Measurements from ENCODE around the gene DSP. TPM values are rescaled to one million over a fixed set of nuclear protein-coding genes. Genes with fewer than 3 reads are reported as not detected.

Gene DSP
- total and polyA plus RNA-seq, 10 of the 15 experiments (the other 5 are each of a cell fraction or from before 2014, with no cell fraction given): under 0.01 to 0.36 (median 0.04) TPM; not detected in 4

DNA sequence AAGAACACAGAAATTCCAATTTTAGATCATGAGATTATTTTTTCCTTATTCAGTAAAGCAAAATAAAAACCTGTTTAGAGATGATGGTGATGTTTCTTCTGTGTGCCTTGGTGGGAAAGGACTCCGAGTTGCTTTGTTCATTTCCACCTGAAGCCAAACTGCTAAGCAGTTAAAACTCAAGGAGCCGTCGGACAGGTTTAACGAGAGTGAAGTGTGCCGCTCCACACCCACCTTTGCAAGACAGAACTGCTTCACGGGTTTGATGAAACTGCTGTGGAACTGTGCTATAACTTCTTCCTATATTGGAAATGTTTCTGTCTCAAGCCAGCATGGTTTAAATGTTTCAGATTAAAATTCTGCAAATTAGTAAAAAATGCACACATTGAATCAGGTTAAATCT lies 9.2 kb upstream of the DSP start (continued):
- TF ChIP-seq SRF (IDR thresholded peaks at IDR 0.05; ENCODE audit: low read depth in 2 of 2, low read length in 2 of 2) (no peak), CHD2 (IDR thresholded peaks at IDR 0.05; ENCODE audit: borderline replicate concordance, low read depth, low read length) (no peak), RBBP5 (conservative IDR thresholded peaks at IDR 0.05) (no peak), IRF4 (IDR thresholded peaks at IDR 0.05; ENCODE audit: low read depth, low read length) (no peak), MEF2B (IDR thresholded peaks at IDR 0.05; ENCODE audit: partially characterized antibody, poor library complexity, severe bottlenecking) (no peak), YBX1 (IDR thresholded peaks at IDR 0.05) (no peak)
- TF ChIP-seq, protein P1, sequence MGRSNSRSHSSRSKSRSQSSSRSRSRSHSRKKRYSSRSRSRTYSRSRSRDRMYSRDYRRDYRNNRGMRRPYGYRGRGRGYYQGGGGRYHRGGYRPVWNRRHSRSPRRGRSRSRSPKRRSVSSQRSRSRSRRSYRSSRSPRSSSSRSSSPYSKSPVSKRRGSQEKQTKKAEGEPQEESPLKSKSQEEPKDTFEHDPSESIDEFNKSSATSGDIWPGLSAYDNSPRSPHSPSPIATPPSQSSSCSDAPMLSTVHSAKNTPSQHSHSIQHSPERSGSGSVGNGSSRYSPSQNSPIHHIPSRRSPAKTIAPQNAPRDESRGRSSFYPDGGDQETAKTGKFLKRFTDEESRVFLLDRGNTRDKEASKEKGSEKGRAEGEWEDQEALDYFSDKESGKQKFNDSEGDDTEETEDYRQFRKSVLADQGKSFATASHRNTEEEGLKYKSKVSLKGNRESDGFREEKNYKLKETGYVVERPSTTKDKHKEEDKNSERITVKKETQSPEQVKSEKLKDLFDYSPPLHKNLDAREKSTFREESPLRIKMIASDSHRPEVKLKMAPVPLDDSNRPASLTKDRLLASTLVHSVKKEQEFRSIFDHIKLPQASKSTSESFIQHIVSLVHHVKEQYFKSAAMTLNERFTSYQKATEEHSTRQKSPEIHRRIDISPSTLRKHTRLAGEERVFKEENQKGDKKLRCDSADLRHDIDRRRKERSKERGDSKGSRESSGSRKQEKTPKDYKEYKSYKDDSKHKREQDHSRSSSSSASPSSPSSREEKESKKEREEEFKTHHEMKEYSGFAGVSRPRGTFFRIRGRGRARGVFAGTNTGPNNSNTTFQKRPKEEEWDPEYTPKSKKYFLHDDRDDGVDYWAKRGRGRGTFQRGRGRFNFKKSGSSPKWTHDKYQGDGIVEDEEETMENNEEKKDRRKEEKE (IDR thresholded peaks at IDR 0.05): no peak

DNA sequence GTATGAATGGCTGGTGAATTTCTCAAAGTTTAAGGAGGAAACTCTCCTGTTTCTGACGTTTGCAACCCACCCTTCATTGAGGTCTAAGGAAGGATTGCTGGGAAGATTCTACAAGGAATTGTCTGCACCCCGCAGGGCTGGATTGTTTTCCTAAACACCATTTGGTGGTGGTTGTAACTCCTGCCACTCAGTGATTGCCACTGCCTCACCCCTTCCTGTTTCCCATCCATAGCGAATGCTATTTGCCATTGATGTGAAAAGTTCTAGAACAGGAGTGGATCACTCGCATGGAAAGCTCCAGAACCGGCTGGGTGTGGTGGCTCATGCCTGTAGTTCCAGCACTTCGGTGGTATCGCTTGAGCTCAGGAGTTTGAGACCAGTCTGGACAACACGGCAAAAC lies 8.7 kb upstream of the DSP start:
- WGBS (ENCODE audit: insufficient coverage, insufficient replicate concordance, low lambda C conversion rate, missing lambda C conversion rate): 50% methylated on average over 8 of the region's 8 CpGs
- no TSS peak for BruUV-seq (replicated peaks)
- TF ChIP-seq HCFC1 (IDR thresholded peaks at IDR 0.05; ENCODE audit: low read length) (no peak), EED (IDR thresholded peaks at IDR 0.05; ENCODE audit: low read depth) (no peak), ATF7 (IDR thresholded peaks at IDR 0.05; ENCODE audit: low read depth) (no peak), ZNF217 (IDR thresholded peaks at IDR 0.05) (no peak), FOS (IDR thresholded peaks at IDR 0.05; ENCODE audit: borderline replicate concordance, extremely low read depth, insufficient read length) (no peak), CHD4 (IDR thresholded peaks at IDR 0.05) (no peak), SMC3 (IDR thresholded peaks at IDR 0.05; ENCODE audit: borderline replicate concordance, low read length) (no peak), ZNF384 (IDR thresholded peaks at IDR 0.05; ENCODE audit: borderline replicate concordance, low read depth, low read length) (no peak), SPI1 (IDR thresholded peaks at IDR 0.05; ENCODE audit: borderline replicate concordance, insufficient read depth, low read depth, low read length) (no peak), POLR2A (IDR thresholded peaks at IDR 0.05; ENCODE audit: low read depth, low read length) (no peak)
- TF ChIP-seq, protein P2, sequence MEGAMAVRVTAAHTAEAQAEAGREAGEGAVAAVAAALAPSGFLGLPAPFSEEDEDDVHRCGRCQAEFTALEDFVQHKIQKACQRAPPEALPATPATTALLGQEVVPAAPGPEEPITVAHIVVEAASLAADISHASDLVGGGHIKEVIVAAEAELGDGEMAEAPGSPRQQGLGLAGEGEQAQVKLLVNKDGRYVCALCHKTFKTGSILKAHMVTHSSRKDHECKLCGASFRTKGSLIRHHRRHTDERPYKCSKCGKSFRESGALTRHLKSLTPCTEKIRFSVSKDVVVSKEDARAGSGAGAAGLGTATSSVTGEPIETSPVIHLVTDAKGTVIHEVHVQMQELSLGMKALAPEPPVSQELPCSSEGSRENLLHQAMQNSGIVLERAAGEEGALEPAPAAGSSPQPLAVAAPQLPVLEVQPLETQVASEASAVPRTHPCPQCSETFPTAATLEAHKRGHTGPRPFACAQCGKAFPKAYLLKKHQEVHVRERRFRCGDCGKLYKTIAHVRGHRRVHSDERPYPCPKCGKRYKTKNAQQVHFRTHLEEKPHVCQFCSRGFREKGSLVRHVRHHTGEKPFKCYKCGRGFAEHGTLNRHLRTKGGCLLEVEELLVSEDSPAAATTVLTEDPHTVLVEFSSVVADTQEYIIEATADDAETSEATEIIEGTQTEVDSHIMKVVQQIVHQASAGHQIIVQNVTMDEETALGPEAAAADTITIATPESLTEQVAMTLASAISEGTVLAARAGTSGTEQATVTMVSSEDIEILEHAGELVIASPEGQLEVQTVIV (IDR thresholded peaks at IDR 0.05; ENCODE audit: borderline replicate concordance, partially characterized antibody): no peak

More for the DNA sequence above, 8.7 kb upstream of the DSP start:
- no peaks in the 10 kb centered on the region for H3K9me3 ChIP-seq (replicated peaks; ENCODE audit: control insufficient read depth, insufficient read depth, low read length)
- DNase-seq (ENCODE audit: low read depth, low spot score) (no peak), ATAC-seq (no peak), FAIRE-seq (no peak)
- H3K4me3 ChIP-seq: no peak overlapping the region
- ChIA-PET POLR2A (interaction anchor here (0.6 kb wide), 2 partner anchors 13 to 272 kb away, joined by 3 read pairs; no protein-coding TSS in a partner anchor), SMC1A (ENCODE audit: uncharacterized antibody, unreplicated experiment) (interaction anchor here (1.3 to 1.6 kb wide), 2 partner anchors 9 to 13 kb away, joined by 3 to 4 read pairs; no protein-coding TSS in a partner anchor), CTCF (interaction anchor here (0.6 to 0.7 kb wide), 2 partner anchors 20 to 103 kb away, joined by 3 to 4 read pairs; no protein-coding TSS in a partner anchor), RAD21 (ENCODE audit: unreplicated experiment) (interaction anchor here (0.7 kb wide), 1 partner anchor 89 kb away, joined by 4 read pairs; no protein-coding TSS in a partner anchor)
- in situ Hi-C loops (cut with MboI): no loop called here
- no peaks in the 10 kb centered on the region for H3K79me2 ChIP-seq (ENCODE audit: control insufficient read depth, insufficient read depth, low read length)
- H3K36me3 ChIP-seq (ENCODE audit: control insufficient read depth in 2 of 2, insufficient read depth in 2 of 2, low read length in 1 of 2): no peaks in the 10 kb centered on the region
- H3K27ac ChIP-seq (ENCODE audit: control insufficient read depth, insufficient read depth): no peak overlapping the region
- H3K27me3 ChIP-seq (replicated peaks in 1 of 2; ENCODE audit: control insufficient read depth in 2 of 2, insufficient read depth in 2 of 2, low read length in 1 of 2): 0 out of 4 replicates have a peak, but pooled peaks cover 0 to 2% of the 10 kb centered on the region in 2 experiments
- H2AFZ ChIP-seq (ENCODE audit: control insufficient read depth, low read depth, low read length): no peak overlapping the region
- no peak overlapping the region for H3K9ac ChIP-seq (ENCODE audit: control insufficient read depth, insufficient read depth, low read length)
- intact Hi-C loops (cut with micrococcal nuclease; ENCODE audit: unreplicated experiment): no loop called here
- H3K4me1 ChIP-seq (ENCODE audit: control insufficient read depth, insufficient read depth, low read length): no peaks in the 10 kb centered on the region
- H4K20me1 ChIP-seq (ENCODE audit: control insufficient read depth, insufficient read depth): no peaks in the 10 kb centered on the region
- H3K4me2 ChIP-seq (ENCODE audit: control insufficient read depth, insufficient read depth): no peak overlapping the region
